B cell (primary cell): Measurements from ENCODE around the gene CSF1. TPM values are rescaled to one million over a fixed set of nuclear protein-coding genes. Genes with fewer than 3 reads are reported as not detected.

ENCODE experiments used
- ATAC-seq: fragments of 200-7000 bp; cut with Tn5 transposase; one replicate; pipeline ENCODE4 v1.10.0; 2021; ENCODE audit warnings: low read depth, mild to moderate bottlenecking, moderate number of reproducible peaks, moderate library complexity
- CTCF ChIA-PET: fragments of 350-600 bp; sonication (Branson Sonifier 250); formaldehyde crosslinking; loops from one replicate; lab custom pipeline; 2021; ENCODE audit warnings: antibody characterized with exemption, inconsistent platforms; lab: Charles Lee
- POLR2A ChIA-PET: fragments of 350-600 bp; sonication (Branson Sonifier 250); formaldehyde crosslinking; loops from one replicate; lab custom pipeline; 2021; ENCODE audit warnings: antibody characterized with exemption; lab: Charles Lee
- DNase-seq: peaks from one replicate; pipeline ENCODE4 v3.0.0; 2013
- H2AFZ ChIP-seq: 2 replicates; pipeline ENCODE4 v1.6.1; 2012; ENCODE audit warnings: mild to moderate bottlenecking, low read depth, low read length; ENCODE audit not compliant: insufficient read depth, poor library complexity, severe bottlenecking
- H3K27ac ChIP-seq, 2 donors: 1 replicate in 1 of 2; 2 replicates in 1 of 2; pipeline ENCODE4 v1.5.1; 2012 to 2013; ENCODE audit warnings: low read length in 2 of 2, mild to moderate bottlenecking in 2 of 2, moderate library complexity in 1 of 2
- H3K27me3 ChIP-seq, 4 experiments: fragments of 200-600 bp in 1 of 4; sonication (generic) in 1 of 4; replicated peaks in 1 of 4; 1 replicate in 2 of 4; 2 replicates in 2 of 4; pipeline versions ENCODE4 v1.6.1 to v1.7.0; 2013 to 2016; ENCODE audit warnings: low read length in 3 of 4, mild to moderate bottlenecking in 2 of 4, mixed read lengths in 1 of 4, moderate library complexity in 1 of 4; ENCODE audit not compliant: insufficient read depth in 4 of 4, control insufficient read depth in 3 of 4; ENCODE audit errors: control extremely low read depth in 1 of 4
- H3K36me3 ChIP-seq, 2 experiments: replicated peaks in 1 of 2; 1 replicate in 1 of 2; 2 replicates in 1 of 2; pipeline versions ENCODE4 v1.6.1 to v1.7.1; 2013; ENCODE audit warnings: low read length in 1 of 2; ENCODE audit not compliant: insufficient read depth in 2 of 2, control insufficient read depth in 1 of 2; ENCODE audit errors: control extremely low read depth in 1 of 2, extremely low read depth in 1 of 2
- H3K4me1 ChIP-seq, 2 donors: fragments of 200-600 bp in 1 of 2; sonication (generic) in 1 of 2; 1 replicate in 1 of 2; 2 replicates in 1 of 2; pipeline versions ENCODE4 v1.5.1 to v1.6.1; 2013 to 2017; ENCODE audit warnings: low read length in 2 of 2; ENCODE audit not compliant: control insufficient read depth in 2 of 2, insufficient read depth in 2 of 2
- H3K4me2 ChIP-seq: replicated peaks from 2 replicates; pipeline ENCODE3; 2012; ENCODE audit warnings: mild to moderate bottlenecking, low read depth, low read length; ENCODE audit not compliant: poor library complexity, severe bottlenecking
- H3K4me3 ChIP-seq, 5 experiments: fragments of 200-600 bp in 1 of 5; sonication (generic) in 1 of 5; 1 replicate in 3 of 5; 2 replicates in 2 of 5; pipeline versions ENCODE4 v1.5.1 to v1.7.0; 2011 to 2016; ENCODE audit warnings: low read length in 4 of 5, mild to moderate bottlenecking in 4 of 5, low read depth in 2 of 5, control low read depth in 1 of 5, moderate library complexity in 1 of 5; ENCODE audit not compliant: insufficient read depth in 1 of 5; ENCODE audit errors: control extremely low read depth in 1 of 5, extremely low read depth in 1 of 5
- H3K79me2 ChIP-seq: fragments of 200-600 bp; sonication (generic); one replicate; pipeline ENCODE4 v1.6.0; 2016; ENCODE audit warnings: low read length; ENCODE audit not compliant: control insufficient read depth, insufficient read depth
- H3K9ac ChIP-seq: fragments of 200-600 bp; sonication (generic); 2 replicates; pipeline ENCODE4 v1.6.1; 2017; ENCODE audit warnings: mild to moderate bottlenecking, low read length, moderate library complexity
- H3K9me3 ChIP-seq, 3 donors: one replicate each; pipeline versions ENCODE4 v1.6.1 to v1.7.1; 2013; ENCODE audit warnings: low read length in 2 of 3; ENCODE audit not compliant: control insufficient read depth in 2 of 3, insufficient read depth in 1 of 3; ENCODE audit errors: control extremely low read depth in 1 of 3
- H4K20me1 ChIP-seq: 2 replicates; pipeline ENCODE4 v1.6.0; 2012; ENCODE audit warnings: mild to moderate bottlenecking, low read length; ENCODE audit not compliant: insufficient read depth, control insufficient read depth, poor library complexity, severe bottlenecking
- H3K27ac Mint-ChIP-seq: one replicate; pipeline ENCODE4 v1.8.0; 2021; ENCODE audit warnings: mixed read lengths
- H3K27me3 Mint-ChIP-seq: one replicate; pipeline ENCODE4 v1.8.0; 2021; ENCODE audit warnings: mixed read lengths
- H3K4me1 Mint-ChIP-seq: one replicate; pipeline ENCODE4 v1.8.0; 2021; ENCODE audit warnings: mixed read lengths
- H3K4me3 Mint-ChIP-seq: one replicate; pipeline ENCODE4 v1.8.0; 2021; ENCODE audit warnings: mixed read lengths
- H3K9me3 Mint-ChIP-seq: one replicate; pipeline ENCODE4 v1.8.0; 2022; ENCODE audit warnings: mixed read lengths; ENCODE audit not compliant: insufficient read depth
- CTCF ChIP-seq: fragments of 200-600 bp; IDR thresholded peaks from one replicate; pipeline ENCODE4 v1.8.0; 2022; ENCODE audit warnings: antibody characterized with exemption, mild to moderate bottlenecking
- EZH2 ChIP-seq: IDR thresholded peaks from 2 replicates; pipeline ENCODE4 v1.6.1; 2012; ENCODE audit warnings: borderline replicate concordance, low read depth, mild to moderate bottlenecking, moderate library complexity, low read length; ENCODE audit not compliant: insufficient read depth, poor library complexity, severe bottlenecking
- WGBS: methylation state at CpG from one replicate; pipeline ENCODE4 v1.1.5; 2013; ENCODE audit warnings: missing lambda C conversion rate; ENCODE audit not compliant: insufficient coverage; 5-methylcytosine and 5-hydroxymethylcytosine counted together
- intact Hi-C: fragments of 100-400 bp; cut with micrococcal nuclease; formaldehyde crosslinking; loops from one replicate; pipeline ENCODE4 v1.10.0; 2022
- polyA plus RNA-seq: library from polyadenylated mRNA; depleted of rRNA; stranded (reverse); fragments of >200 nt; gene quantifications from 2 replicates; pipeline ENCODE4 v1.2.3, GENCODE V29; 2012
- total RNA-seq, 2 donors: library from RNA; stranded (reverse); fragments of 120-200 nt in 1 of 2; gene quantifications; 1 replicate in 1 of 2; 2 replicates in 1 of 2; pipeline versions ENCODE4 v1.2.3 to v1.2.4, GENCODE V29; 2013 to 2022

Gene CSF1
- total and polyA plus RNA-seq, 2 donors (not counting 1 experiment from before 2014, with no cell fraction given): 0.55 to 4.2 TPM

DNA sequence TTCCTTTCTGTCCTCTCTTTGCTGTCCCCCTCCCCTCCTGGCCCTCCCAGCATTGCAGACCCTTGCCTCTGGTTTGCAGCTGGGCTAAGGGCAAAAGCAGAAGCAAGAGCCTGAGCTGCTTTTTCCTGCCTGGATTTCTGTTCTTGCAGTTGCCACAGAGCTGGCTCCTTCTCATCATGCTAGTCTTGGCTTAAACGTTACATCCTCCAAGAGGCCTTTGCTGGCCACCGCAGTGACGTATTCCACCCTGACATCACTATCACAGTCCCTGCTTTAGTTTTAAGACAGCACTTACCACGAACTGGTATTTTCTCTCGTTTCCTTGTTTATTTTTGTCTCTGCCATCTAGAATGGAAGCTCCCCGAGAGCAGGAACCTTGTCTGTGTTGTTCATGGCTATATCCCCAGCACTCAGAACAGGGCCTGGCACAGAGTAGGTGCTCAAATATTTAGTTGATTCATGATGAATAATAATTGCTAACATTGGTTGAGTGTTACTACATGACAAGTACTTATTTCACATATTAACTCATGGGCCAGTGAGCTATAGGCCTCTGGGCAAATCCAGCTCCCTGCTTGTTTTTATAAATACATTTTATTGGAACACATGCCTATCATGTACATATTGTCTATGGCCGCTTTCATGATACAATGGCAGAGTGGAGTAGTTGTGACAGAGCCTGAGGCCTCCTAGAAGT, 13.2 kb upstream of the CSF1 start:
- intact Hi-C loops: no loop called here
- H3K4me2 ChIP-seq: no peak overlapping the region
- H3K4me1 ChIP-seq: peaks cover 17 to 19% of the 10 kb centered on the region in 2 donors

More for the DNA sequence above, 13.2 kb upstream of the CSF1 start:
- DNase-seq: no peak
- peaks cover 3% of the 10 kb centered on the region for H3K4me1 Mint-ChIP-seq
- no peak for ATAC-seq
- no peaks in the 10 kb centered on the region for H3K79me2 ChIP-seq
- no peak for TF ChIP-seq EZH2
- TF ChIP-seq CTCF: no peak
- H3K4me3 ChIP-seq: no peak overlapping the region
- no peak overlapping the region for H3K27ac ChIP-seq
- 74% methylated on average over 6 of the region's 7 CpGs for WGBS
- no peaks in the 10 kb centered on the region for H4K20me1 ChIP-seq
- no peak overlapping the region for H2AFZ ChIP-seq
- ChIA-PET CTCF (interaction anchor here (0.7 to 1.2 kb wide), 3 partner anchors 9 to 132 kb away, joined by 3 read pairs; partner anchors contain the start of gene AHCYL1), POLR2A (no interaction called here)
- no peak overlapping the region for H3K4me3 Mint-ChIP-seq
- no peaks in the 10 kb centered on the region for H3K36me3 ChIP-seq
- peaks cover 22% of the 10 kb centered on the region for H3K27me3 Mint-ChIP-seq
- no peak overlapping the region for H3K9ac ChIP-seq
- peaks cover 0 to 32% (median 6%) of the 10 kb centered on the region in 4 experiments for H3K27me3 ChIP-seq
- no peaks in the 10 kb centered on the region for H3K9me3 Mint-ChIP-seq
- H3K9me3 ChIP-seq: peaks cover 0 to 15% (median 0%) of the 10 kb centered on the region in 3 donors
- no peak overlapping the region for H3K27ac Mint-ChIP-seq
